ENCODE data around the gene FAM32A.
"Not testable (repeated sequence)": the region's sequence is repeated elsewhere in the genome, so short reads cannot be mapped to it uniquely, and the experiment has no call there.

FAM32A gene

DNA sequence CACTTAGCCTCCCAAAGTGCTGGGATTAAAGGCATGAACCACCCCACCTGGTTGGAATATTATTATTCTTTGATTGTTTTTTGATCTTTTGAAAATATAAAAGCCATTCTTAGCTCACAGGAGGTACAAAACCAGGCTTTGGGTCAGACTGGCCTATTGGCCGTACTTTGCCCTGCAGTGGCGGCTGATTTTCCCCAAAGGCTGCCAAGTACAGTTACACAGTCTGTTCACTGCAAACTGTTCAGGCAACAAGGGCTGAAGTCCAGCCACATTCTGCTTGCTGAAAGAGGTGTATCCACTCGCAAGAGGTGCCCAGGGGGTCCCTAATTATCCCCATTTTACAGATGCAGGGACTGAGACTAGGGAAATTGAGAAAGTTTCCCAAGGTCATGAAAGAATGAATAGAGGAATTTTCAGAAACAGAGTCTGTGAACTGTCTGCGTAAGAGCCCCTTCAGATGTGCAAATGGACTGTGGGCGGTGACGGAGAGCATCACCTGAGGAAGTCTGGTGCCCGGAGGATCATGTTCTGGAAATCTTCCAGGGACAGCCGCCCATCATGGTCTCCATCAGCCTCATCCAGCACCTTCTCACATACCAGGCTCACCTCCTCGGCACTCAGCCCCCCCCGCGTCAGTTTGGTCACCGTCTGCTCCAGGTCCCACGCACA lies 20.9 kb upstream of the FAM32A start:
- no peak for DNase-seq

DNA sequence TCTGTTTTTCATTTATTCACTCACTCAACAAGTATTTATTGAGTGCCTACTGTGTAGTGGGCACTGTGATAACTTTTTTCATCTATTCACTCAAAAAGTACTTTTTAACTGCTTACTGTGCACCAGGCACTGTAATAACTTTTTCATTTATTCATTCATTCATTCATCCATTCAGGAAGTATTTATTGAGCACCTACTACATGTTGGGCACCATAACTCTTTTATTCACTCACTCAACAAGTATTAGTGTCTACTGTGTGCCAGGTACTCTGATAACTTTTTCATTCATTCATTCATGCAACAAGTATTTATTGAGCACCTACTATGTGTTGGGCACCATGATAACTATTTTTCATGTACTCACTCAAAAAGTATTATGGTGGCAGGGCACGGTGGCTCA lies 18.8 kb upstream of the FAM32A start:
- no peak for DNase-seq

DNA sequence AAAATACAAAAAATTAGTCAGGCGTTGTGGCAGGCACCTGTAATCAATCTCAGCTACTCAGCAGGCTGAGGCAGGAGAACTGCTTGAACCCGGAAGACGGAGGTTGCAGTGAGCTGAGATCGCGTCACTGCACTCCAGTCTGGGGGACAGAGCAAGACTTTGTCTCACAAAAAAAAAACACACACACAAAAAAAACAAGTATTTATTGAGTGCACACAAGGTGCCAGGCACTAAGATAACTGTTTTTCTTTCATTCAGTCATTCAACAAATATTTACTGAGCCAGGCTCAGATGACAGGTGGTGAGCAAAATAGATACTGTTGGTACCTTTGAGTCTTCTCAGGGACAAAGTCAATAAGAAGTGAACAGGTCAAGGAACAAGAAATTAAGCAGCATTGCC lies 18.2 kb upstream of the FAM32A start:
- DNase-seq = no peak

DNA sequence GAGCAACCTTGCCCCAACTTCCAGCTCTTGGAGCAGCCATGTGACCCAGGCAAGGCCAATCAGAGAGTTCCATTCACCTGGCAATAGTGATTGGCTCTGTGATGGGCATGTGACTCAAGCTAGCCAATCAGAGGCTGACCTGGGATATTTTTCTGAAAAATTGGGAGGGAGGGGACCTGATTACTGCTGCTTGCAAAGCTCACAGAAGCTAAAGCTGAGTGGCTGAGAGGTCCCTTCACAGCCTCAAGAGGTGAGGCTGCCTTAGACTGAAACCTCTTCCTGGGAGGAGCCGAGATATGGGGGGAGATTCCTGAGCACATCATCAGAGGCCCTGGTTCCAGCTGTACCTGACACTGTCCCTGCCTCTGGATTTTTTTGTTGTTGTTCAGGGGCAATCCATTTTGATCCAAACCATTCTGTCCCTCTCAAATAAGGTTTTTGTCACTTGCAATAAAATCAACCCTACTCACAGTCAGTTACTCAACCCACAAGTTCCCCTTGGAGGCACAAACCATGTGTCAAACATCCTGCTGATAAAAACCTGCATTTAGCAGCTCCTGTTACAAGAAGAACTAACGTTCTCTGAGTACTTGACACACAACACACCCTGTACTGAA lies 16.6 kb upstream of the FAM32A start:
- no peak for DNase-seq

DNA sequence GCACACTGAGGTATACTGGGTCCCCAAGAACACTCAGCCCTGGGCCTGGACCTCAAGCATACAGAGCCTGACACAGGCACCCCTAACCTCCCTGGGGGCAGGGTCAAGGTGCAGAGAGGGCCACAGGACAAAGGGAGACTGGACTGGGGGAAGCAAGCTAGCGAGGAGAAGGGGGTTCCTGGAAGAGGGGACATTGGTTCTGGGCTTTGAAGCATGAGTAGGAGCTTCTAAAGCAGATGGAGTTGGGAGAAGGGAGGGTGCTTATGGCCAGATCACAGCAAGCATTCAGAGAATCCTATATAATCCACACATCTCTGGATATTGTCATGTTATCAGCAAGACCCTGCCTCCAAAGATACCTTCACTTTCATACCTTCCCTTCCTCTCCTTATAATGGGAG lies 15.1 kb upstream of the FAM32A start:
- DNase-seq = no peak

DNA sequence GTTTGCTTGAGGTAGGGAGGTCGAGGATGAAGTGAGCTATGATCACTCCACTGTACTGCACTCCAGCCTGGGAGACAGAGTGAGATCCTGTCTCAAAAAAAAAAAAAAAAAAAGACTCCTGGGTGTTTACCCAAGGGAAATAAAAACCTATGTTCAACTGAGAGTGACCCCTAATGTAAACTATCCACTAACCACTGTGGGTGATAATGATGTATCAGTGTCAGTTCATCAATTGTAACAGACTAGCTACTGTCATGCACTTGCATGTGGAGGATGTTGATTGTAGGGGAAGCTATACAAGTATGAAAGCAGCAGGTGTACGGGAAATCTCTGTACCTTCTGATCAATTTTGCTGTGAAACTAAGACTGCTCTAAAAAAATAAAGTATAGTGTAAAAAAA lies 9.3 kb upstream of the FAM32A start:
- no peak for DNase-seq

DNA sequence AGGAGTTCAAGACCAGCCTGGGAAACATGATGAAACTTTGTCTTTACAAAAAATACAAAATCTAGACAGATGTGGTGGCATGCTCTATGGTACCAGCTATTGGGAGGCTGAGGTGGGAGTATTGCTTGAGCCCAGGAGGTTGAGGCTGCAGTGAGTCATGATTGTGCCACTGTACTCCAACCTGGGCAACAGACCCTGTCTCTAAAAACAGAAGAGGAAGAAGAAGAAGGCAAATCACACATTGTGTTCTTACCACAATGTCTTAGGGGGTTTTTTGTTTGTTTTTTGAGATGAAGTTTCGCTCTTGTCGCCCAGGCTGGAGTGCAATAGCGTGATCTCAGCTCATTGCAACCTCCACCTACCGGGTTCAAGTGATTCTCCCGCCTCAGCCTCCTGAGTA lies 6.3 kb upstream of the FAM32A start:
- not testable (repeated sequence) for DNase-seq

DNA sequence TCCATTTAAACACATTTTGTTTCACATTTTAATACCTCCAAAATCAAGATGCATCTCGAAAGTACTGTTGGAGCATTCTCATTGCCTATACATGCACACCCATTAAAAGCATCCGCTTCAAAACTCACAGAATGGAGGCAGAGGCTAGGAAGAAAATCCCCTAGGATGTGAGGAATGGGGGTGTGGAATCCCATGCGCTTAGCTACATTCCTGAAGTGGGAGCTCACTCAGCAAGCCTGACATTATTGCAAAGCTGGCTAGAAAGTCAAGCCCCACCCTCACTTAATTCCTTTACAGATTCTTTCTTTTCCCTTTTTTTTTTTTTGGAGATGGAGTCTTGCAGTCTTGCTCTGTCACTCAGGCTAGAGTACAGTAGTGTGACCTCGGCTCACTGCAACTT lies 4.6 kb upstream of the FAM32A start:
- DNase-seq = no peak

DNA sequence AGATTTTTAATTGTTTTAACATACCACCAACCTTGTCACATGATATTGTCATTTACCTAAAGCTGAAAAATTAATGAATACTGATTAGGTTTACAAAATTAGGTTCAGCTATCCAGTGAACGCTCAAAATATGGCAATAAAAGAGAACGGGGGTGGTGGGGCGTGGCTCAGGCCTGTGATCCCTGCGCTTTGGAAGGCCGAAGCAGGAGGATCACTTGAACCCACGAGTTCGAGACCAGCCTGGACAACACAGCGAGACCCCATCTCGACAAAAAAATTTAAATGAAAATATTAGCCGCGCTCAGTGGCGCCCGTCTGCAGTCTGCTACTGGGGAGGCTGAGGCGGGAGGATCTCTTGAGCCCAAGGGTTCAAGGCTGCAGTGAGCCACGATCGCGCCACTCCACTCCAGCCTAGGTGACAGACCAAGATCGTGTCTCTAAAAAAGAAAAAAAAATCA lies 516 bp upstream of the FAM32A start:
- peak in 1 of 51 donors; percentile 28 for DNase-seq

DNA sequence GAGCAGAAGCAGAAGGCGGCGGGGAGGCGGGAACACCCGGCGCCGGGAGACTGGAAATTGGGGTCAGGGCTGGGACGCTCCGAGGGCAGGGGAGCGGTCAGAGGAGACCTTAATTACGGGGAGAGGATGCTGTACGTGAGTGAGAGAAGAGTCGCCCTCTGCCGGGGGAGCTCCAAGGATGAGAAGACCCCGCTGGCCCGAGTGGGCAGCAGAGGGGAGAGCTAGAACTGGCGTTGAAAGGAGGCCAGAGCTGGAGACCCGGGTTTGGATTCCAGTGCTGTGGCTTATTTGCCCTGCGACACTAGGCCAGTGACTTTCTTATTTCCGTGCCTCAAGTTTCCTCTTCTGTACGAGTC lies 536 bp downstream of the FAM32A start:
- peak in 19 of 51 donors; percentile 4 to 44 (median 23) for DNase-seq

DNA sequence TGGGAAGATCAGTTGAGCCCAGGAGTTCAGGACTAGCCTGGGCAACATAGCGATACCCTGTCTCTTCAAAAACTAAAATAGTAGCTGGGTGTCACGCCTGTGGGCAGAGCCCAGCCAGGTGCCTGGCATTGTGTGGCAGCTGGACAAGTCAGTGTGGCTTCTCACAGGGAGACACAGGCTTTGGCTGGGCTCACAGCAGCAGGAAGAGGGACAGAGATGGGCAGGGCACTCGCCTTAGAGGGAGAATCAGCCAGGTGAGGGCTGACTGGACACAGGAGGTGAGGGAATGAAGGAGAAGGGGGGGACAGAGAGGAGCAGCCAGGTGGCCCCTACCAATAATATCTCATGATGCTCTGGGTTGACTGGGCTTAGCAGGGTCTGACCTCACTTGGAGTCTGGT lies 3.3 kb downstream of the FAM32A start:
- no peak for DNase-seq

DNA sequence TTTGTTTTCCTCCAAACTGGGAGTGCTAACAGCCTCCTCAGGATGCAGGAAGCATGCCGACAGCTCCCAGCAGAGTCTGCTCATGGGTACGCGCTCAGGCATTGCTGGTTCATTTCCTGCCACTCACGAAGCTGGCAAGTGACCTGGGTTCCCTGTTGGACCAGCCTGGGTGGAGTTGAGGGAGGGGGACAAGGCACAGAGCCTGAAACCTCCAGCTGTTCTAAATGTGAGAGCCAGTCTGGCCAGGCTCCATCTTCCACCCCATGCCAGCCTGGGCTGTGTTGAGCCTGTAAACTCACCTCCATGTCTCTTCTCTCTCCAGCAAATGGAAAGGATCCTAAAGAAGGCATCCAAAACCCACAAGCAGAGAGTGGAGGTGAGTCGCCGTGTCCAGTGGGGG lies 5.0 kb downstream of the FAM32A start:
- DNase-seq = no peak

DNA sequence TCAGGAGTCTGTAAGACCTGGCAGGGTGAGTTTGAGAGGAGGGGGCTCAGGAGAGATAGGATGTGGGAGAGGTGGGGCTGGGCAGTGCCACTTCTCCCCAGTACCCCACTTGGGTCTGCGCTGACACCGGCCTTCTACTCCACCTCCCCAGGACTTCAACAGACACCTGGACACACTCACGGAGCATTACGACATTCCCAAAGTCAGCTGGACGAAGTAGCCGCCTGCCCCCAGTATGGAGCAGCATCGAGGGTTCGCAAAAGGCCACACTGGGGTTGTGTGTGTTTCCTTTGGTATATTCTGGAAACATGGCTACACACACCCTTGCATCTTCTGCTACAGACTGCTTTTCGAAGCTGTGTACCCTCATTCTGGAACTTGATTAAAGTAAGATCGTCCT lies 5.5 kb downstream of the FAM32A start:
- no peak for DNase-seq

DNA sequence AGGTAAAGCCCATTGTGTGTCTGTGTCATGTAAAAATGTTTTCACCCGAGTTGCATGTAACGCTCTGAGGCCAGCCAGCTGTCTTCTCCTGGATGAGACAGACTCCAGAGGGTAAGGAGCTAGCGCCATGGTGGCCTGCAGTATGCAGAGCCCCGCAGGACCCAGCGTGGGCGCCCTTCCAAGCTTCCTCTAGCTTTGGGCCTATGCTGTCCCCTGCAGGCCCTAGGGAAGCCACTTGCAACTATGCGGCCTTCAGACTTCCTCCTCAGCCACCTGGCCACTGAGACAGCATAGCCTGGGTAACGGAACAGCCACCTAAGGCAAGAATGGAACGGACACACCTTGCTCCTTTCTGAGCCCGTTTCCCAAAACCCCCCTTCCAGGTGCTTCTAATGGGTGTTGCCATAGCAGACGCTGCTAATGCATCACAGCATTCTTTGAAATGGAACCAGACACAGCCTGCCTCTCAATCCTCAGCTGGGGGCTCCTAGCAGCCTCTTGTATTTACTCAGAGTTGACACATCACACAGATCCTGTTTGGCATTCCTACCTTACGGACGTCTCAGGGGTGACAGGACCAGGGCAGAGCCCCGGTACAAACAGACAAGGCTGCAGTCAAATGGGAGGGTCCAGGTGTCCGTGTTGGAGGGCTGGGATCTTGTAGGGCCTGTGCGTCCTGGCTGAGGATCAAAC lies 6.2 kb downstream of the FAM32A start:
- no peak for DNase-seq

DNA sequence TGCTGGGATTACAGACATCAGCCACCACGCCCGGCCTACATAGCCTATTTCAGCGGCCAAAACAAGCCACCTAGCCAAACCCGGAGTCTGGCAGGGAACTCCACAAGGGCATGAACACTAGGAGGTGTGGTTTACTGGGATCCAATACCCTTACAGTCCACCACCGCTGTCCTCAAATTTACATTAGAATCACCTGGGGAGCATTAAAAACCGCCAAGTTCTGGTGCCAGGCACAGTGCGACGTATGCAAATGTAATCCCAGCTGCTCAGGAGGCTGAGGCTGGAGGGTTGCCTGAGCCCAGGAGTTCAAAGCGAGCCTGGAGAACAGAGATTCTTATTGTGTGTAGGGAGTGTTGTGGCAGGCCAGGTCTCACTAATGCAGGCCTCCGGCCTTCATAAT lies 8.3 kb downstream of the FAM32A start:
- DNase-seq = no peak

DNA sequence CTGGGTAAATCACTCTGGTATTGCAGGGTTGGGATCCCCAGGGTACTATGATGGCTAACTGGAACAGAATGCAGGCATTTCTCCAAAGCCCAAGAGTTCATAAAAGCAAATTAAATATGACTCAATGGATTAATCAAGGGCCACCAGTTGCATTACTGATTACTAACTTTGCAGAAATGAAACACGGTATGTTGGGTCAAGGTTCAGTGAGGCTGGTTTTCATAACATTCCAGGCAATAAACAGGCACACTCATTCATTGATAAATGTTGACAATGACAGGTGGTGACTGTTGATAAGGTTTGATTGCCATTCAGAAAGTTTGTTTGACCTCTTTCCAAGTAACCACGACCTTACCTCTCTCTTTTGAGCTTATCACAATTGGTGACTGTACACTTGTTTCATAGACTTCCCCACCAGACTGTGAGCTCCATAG lies 12.0 kb downstream of the FAM32A start:
- DNase-seq = no peak

DNA sequence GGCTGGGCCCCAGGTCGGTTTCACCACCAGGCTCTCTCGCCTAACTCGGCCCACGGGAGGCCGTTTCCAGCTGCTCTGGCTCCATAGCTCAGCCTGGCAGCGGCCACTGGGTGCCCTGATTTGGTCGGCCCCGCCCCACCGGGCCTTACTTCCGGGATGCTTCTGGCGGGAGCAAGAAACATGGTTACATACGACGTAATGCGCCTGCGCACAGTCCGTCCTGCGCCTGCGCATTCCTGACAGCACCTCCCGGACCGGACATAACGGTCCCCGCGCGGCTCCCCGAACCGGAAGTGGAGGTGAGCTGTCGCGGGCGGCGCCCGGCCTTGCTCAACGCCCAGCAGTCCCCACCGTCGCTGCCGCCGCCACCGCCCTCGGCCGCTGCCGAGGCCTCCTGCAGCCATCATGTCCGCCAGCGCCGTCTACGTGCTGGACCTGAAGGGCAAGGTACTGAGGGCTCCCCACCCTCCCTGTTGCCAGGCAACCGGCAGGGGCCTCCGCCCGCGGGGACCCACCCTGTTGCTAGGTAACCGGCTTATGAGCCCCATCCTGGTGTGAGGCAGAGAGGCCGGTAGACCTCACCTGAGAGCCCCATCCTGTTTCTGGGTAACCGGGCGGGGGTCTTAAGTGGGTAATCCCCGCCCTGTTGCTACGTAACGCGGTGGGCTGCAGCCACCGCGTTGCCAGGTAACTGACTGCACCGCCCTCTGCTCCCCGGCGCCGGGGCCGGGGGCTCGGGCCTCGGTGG lies 12.6 kb downstream of the FAM32A start, which contains the start of gene AP1M1:
AP1M1 (plus strand) TSS at position 290 of the 748 bp plus-strand sequence; CDS start at position 406, 116 bp downstream.
- peak; percentile 75 to 99 (median 94) for DNase-seq

DNA sequence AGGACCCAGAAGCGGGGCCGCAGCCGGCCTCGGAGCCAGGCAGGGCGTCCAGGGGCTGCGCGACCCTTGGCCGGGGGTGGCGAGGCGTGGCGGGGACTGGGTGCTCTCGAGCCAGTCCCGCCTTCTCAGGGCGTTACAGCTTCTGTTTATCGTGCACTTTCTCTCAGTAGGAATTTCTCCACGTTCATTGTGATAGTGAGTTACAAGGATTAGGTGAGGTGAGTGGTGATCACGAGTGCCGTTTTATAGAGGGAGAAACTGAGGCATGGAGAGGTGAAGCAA lies 13.1 kb downstream of the FAM32A start:
- no peak for DNase-seq

DNA sequence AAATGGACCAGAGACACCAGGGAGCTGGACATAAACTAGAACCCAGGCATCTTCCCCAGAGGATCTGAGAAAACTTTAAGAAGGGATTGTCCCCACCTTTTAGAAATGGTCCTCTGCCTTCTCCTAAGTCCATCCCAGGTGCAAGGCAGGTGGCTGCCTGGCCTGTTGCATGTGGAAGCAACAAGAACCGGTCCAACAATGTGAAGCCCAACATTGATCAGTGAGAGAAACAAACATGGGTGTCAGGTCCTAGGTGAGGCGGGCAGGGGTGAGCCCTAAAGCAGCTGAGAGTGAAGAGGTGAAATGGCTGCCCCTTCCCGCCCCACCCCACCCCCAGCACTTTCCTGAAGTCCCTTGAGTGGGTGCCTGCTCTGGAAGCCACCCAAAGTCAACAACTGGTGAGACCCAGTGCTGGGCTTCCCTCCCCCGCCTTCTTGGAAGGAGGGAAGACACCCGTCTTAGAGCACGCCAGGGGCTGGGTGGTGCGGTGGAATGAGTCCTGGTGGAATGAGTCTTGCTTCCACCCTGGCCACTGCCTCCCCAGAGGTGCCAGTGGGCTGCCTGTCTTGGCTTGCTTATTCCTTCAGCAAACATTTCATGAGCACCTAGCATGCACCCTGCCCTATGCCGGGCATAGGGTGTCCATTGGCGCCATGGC lies 14.2 kb downstream of the FAM32A start:
- no peak for DNase-seq

DNA sequence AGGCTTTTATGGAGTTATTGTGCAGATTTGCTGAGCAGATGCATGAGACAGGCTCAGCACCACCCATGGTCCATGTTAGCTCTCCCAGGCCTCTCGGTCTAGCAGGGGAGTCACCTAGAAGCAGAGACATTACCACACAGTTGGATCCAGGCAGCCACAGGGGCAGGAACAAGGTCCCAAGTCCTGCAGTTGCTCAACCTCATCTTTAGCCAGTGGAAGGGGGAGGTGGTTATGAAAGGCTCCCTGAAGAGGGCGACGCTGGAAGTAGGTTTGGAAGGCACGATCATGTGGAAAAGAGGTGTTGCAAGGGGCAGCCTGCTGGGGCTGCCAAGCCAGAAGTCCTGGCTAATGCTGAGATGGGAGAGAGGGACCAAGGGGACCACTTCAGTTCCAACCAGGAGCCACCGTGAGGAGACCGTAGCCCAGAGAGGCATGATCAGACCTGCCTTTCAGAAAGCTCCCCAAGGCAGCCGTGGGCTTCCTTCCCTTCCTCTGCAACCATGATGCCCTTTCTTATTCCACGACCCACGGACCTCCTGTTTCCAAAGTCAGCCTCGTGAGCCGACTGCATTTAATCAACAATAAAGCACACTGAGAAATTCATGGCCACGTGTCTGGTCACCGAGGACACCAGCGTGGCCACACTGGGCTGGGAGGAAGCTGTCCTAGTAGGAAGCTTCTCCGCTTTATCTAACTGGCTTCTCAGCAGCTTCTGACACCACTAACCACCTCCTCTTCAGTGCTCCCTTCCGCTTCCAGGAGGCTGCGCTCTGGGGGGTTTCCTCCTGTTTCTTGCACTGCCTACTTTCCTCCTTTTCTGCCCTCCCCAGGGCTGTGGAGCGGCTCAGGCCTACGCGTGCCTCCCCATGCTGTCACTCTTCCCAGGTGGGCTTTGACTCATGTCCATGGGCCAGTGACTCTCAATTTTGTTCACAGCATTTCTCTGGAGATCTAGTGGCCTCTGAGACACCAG lies 15.1 kb downstream of the FAM32A start:
- DNase-seq = no peak

DNA sequence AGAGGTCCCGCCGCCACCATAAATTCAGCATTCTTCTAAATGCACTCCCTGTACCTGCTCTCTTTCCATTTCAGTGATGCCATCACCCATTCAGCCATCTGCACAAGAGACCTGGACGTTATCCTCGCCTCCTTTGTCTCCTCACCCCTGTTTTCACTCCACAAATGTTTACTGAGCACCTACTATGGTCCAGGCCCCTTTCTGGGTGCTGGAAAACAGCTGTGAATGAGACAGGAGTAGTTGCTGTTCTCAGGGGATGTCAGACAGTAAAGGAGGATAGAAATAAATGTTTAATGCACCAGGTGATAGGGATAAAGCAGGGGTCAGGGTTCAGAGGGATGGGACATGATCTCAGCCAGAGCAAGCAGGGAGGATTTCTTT lies 15.8 kb downstream of the FAM32A start:
- DNase-seq = no peak

Data from hypothalamus (tissue), 51 donors.